NB4 (cell line): Measurements from ENCODE around the gene NUAK2.

Experiments
- DNase-seq: peaks from one replicate; pipeline ENCODE4 v3.0.0; 2010; ENCODE audit warnings: low read depth
- H3K4me3 ChIP-seq: one replicate; pipeline ENCODE4 v1.5.1; 2011; ENCODE audit warnings: mild to moderate bottlenecking, low read depth, low read length, moderate library complexity
- CTCF ChIP-seq: IDR thresholded peaks from one replicate; pipeline ENCODE4 v1.5.1; 2012; ENCODE audit warnings: low read depth, low read length
- MYC ChIP-seq: IDR thresholded peaks from 2 replicates; pipeline ENCODE4 v1.6.1; 2011; ENCODE audit warnings: low read depth, low read length
- POLR2A ChIP-seq: IDR thresholded peaks from 2 replicates; pipeline ENCODE4 v1.6.1; 2011; ENCODE audit warnings: mild to moderate bottlenecking; ENCODE audit not compliant: insufficient read length; ENCODE audit errors: extremely low read depth
- TF ChIP-seq, protein P1 (sequence below): IDR thresholded peaks from 2 replicates; pipeline ENCODE4 v1.6.1; 2011; ENCODE audit warnings: low read depth, low read length

Gene NUAK2

DNA sequence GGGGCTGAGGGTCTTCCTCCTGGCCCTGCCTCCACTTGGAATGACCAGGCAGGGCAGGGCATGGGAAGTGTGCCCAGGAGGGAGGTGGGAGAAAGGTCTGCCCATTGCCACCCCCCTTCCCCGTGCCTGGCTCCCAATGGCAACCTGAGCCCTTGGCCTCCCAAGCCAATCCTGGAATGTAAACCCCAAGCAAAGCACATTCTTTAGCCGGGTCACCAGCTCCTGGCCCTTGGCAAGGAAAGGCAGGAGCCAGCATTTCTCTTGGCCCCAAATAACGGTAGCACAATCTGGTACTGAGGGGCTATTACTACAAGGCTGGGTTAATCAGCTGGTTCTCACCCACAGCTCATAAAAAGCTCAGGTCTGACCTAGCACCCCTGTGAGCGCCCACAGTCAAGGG is 6.9 kb upstream of the NUAK2 start:
- H3K4me3 ChIP-seq: no peak overlapping the region
- DNase-seq: no peak
- no peak for TF ChIP-seq MYC

DNA sequence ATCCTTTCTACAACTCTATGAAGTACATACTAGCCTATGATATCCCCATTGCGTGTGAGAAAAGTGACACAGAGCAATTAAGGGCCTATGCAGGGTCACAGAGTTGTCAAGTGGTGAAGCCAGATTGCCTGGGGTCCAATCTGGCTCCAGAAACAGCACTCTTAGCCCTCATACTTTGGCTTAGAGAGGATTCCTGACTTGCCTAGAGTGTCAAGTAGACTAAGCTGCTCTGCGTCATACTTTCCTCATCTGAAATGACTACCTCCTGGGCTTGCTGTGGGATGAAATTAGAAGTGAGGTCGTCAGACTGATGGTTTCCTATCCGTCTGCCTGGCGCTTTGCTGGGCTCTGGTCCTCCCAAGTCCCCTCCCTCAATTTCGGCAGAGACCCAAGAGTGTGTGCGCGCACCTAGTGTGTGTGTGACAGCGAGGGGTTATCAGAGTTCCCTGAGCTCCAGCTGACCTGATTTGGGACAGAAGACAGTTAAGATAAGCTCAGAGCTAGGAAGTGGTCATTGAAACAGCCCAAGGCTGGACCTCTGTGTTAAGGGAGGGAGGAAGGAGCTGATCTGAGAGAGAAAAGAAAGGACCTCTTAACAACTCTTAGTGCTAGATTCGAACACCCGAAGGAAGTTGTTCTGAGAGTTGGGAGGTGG is 5.4 kb upstream of the NUAK2 start:
- TF ChIP-seq CTCF (no peak), POLR2A (no peak), MYC (no peak)
- TF ChIP-seq, protein P1, sequence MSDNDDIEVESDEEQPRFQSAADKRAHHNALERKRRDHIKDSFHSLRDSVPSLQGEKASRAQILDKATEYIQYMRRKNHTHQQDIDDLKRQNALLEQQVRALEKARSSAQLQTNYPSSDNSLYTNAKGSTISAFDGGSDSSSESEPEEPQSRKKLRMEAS: no peak
- DNase-seq: no peak

GRCh38 chr1:205325334-205325884 is 3.9 kb upstream of the NUAK2 start:
- no peak overlapping the region for H3K4me3 ChIP-seq
- peak; percentile 66 for DNase-seq
- TF ChIP-seq CTCF: peak; percentile 55
- no peak for TF ChIP-seq MYC

More for the DNA sequence above, 5.4 kb upstream of the NUAK2 start:
- no peak overlapping the region for H3K4me3 ChIP-seq

GRCh38 chr1:205324781-205325180 is 3.2 kb upstream of the NUAK2 start:
- TF ChIP-seq POLR2A: no peak
- no peak for TF ChIP-seq MYC
- no peak for TF ChIP-seq CTCF
- TF ChIP-seq, protein P1: no peak
- no peak for DNase-seq

GRCh38 chr1:205323794-205324193 is 2.2 kb upstream of the NUAK2 start:
- H3K4me3 ChIP-seq: no peak overlapping the region
- TF ChIP-seq CTCF: no peak
- DNase-seq: no peak

More at GRCh38 chr1:205324781-205325180, 3.2 kb upstream of the NUAK2 start:
- no peak overlapping the region for H3K4me3 ChIP-seq

DNA sequence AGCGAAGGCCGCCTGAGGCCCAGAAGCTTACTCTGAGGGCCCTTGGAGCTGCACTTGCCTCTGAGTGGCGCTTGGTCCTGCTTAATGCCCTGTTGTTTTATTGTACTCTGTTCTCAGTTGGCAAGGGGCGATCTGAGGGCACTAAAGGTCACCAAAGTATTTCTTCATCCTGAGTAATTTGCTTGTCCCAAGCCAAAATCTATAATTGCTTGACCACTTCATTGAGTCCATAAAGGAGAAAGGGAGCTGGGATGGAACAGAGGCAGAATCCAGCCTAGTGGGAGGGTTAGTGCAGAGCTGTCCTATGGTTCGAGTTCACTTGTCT is 376 bp upstream of the NUAK2 start:
- no peak overlapping the region for H3K4me3 ChIP-seq
- no peak for TF ChIP-seq CTCF
- TF ChIP-seq MYC: no peak
- no peak for TF ChIP-seq POLR2A
- TF ChIP-seq, protein P1: no peak
- DNase-seq: no peak
